Measurements from ENCODE around the gene ELFN2.

- TF ChIP-seq BHLHE40 (IDR thresholded peaks at IDR 0.05; ENCODE audit: borderline replicate concordance) (no peak), ELF4 (IDR thresholded peaks at IDR 0.05) (no peak), FOXA1 (IDR thresholded peaks at IDR 0.05) (no peak), FOXM1 (IDR thresholded peaks at IDR 0.05; ENCODE audit: borderline replicate concordance) (no peak), LEF1 (IDR thresholded peaks at IDR 0.05; ENCODE audit: borderline replicate concordance) (no peak)
These were observed 42.3 kb upstream of the ELFN2 start for GRCh38 chr22:37469416-37470086.
